Spleen (tissue), 11 donors: ENCODE measurements around the gene HOXC6. TPM values are rescaled to one million over a fixed set of nuclear protein-coding genes. Genes with fewer than 3 reads are reported as not detected.

ENCODE experiments used
- DNase-seq: peaks from one replicate; pipeline ENCODE4 v3.0.0-alpha.2; 2020
- H3K27ac ChIP-seq, 8 donors: fragments of 200-600 bp; sonication (generic) in 7 of 8; 1 replicate in 4 of 8; 2 replicates in 4 of 8; pipeline versions ENCODE4 v1.5.0 to v1.8.0; 2016 to 2021; ENCODE audit warnings: inconsistent platforms in 4 of 8, mild to moderate bottlenecking in 4 of 8, moderate library complexity in 1 of 8
- H3K27me3 ChIP-seq, 7 donors: fragments of 200-600 bp; sonication (generic) in 6 of 7; replicated peaks in 1 of 7; 1 replicate in 4 of 7; 2 replicates in 3 of 7; pipeline versions ENCODE4 v1.5.0 to v1.8.0; 2016 to 2021; ENCODE audit warnings: inconsistent platforms in 3 of 7, mild to moderate bottlenecking in 1 of 7
- H3K36me3 ChIP-seq, 6 donors: fragments of 200-600 bp; sonication (generic) in 5 of 6; 1 replicate in 4 of 6; 2 replicates in 2 of 6; pipeline versions ENCODE4 v1.5.0 to v1.8.0; 2016 to 2021; ENCODE audit warnings: inconsistent platforms in 2 of 6
- H3K4me1 ChIP-seq, 6 donors: fragments of 200-600 bp; sonication (generic) in 5 of 6; 1 replicate in 3 of 6; 2 replicates in 3 of 6; pipeline versions ENCODE4 v1.5.0 to v1.8.0; 2016 to 2021; ENCODE audit warnings: inconsistent platforms in 3 of 6
- H3K4me3 ChIP-seq, 8 donors: fragments of 200-600 bp; sonication (generic) in 7 of 8; 1 replicate in 4 of 8; 2 replicates in 4 of 8; pipeline versions ENCODE4 v1.5.0 to v1.8.0; 2016 to 2021; ENCODE audit warnings: inconsistent platforms in 4 of 8, mild to moderate bottlenecking in 4 of 8, moderate library complexity in 2 of 8
- H3K9me3 ChIP-seq, 8 donors: fragments of 200-600 bp; sonication (generic) in 7 of 8; 1 replicate in 4 of 8; 2 replicates in 4 of 8; pipeline versions ENCODE4 v1.5.0 to v1.8.0; 2016 to 2021; ENCODE audit warnings: inconsistent platforms in 4 of 8
- CTCF ChIP-seq, 11 experiments: fragments of 200-600 bp in 7 of 11; fragments of 450-650 bp in 4 of 11; sonication (generic) in 4 of 11; IDR thresholded peaks in 8 of 11; conservative IDR thresholded peaks in 3 of 11; 1 replicate in 7 of 11; 2 replicates in 4 of 11; pipeline versions ENCODE4 v1.4.0 to v1.8.0; 2016 to 2021; ENCODE audit warnings: antibody characterized with exemption in 11 of 11, inconsistent platforms in 4 of 11, mild to moderate bottlenecking in 1 of 11
- POLR2A ChIP-seq, 3 donors: fragments of 450-650 bp; IDR thresholded peaks; one replicate each; pipeline ENCODE4 v1.5.1; 2017; ENCODE audit warnings: antibody characterized with exemption in 3 of 3, mild to moderate bottlenecking in 1 of 3
- POLR2AphosphoS5 ChIP-seq, 3 donors: sonication (generic); formaldehyde crosslinking; IDR thresholded peaks; one replicate each; pipeline ENCODE4 v1.5.1; 2017; ENCODE audit warnings: antibody characterized with exemption in 3 of 3
- WGBS, 5 donors: extraction: QIAGEN DNeasy Blood & Tissue Kit in 3 of 5; methylation state at CpG; one replicate each; pipeline versions ENCODE4 v1.1.5 to v1.1.7; 2013 to 2018; 5-methylcytosine and 5-hydroxymethylcytosine counted together
- intact Hi-C: fragments of 100-400 bp; cut with DNase I; formaldehyde crosslinking; loops from one replicate; pipeline ENCODE4 v1.15.0; 2023; ENCODE audit warnings: low total_unique reads
- polyA plus RNA-seq, 3 donors: library from polyadenylated mRNA; stranded (reverse); fragments of 200-250 nt; gene quantifications; one replicate each; pipeline ENCODE4 v1.2.1, GENCODE V29; 2013
- total RNA-seq, 7 donors: library from RNA; depleted of rRNA in 3 of 7; stranded (reverse); fragments of >200 nt in 3 of 7; fragmentation: NEBNext Ultra II Directional in 4 of 7; extraction: Animal tissue kit (Norgen Biotek cat#: 25700) in 4 of 7; gene quantifications; one replicate each; pipeline versions ENCODE4 v1.1.0 to v1.2.1, GENCODE V29; 2016 to 2021
- donor health status: healthy with polysubstance abuse.
- donor health status: DM: no; HTN: no; CAD: no; lungs with moderate emphysema.
- donor health status: DM: no; HTN: no; CAD: no.
- donor health status: Bipolar disorder and iron deficiency.
- donor health status: healthy.
- donor health status: DM: no; HTN: no; CAD: no.
- donor health status: DM: yes; HTN: yes; CAD: no.

The HOXC6 gene
- total and polyA plus RNA-seq, 10 donors: 0.11 to 0.52 (median 0.24) TPM; not detected in 4

DNA sequence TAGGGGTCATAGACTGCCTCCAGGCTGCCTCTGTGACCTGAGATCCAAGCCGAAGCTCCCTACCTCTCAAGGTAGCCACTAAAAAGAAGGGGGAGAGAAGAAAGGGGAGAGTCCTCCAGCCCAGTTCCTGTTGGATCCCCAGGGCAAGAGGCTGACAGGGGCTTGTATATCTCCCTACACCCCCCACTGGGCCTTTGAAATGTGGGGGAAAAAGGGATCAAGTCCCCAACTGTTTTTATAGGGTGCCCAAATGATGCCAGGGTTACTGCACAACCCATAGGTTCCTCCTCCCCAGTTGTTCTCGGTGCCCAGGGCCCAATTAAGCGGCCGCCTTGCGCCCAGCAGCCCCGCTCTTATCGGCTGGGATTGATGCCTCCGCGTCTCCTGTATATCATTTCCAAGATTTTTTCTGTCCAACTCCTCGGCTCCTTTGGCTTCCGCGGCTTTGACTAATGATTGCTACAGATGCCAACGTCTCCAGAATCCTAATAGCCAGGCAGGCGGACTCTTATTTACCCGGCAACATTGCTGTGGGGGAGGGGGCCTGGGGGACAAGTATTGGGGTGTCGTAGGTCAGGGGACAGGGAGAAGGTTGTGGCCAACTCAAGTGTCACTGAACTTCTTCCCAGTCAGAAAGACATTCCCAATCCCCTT lies 17.8 kb downstream of the HOXC6 start:
- Histone ChIP-seq H3K27me3 (peaks cover 0 to 100% (median 69%) of the 10 kb centered on the region in 7 donors), H3K36me3 (no peaks in the 10 kb centered on the region), H3K4me1 (peaks cover 3 to 26% (median 10%) of the 10 kb centered on the region in 6 donors), H3K27ac (no peak overlapping the region), H3K4me3 (no peak overlapping the region), H3K9me3 (no peaks in the 10 kb centered on the region)
- WGBS, 5 donors: 36 to 51% (median 38%) methylated on average over 16 of the region's 16 CpGs
- DNase-seq: peak; percentile 30
- TF ChIP-seq CTCF (IDR thresholded peaks at IDR 0.05 in 8 of 11, conservative IDR thresholded peaks at IDR 0.05 in 3 of 11): no peak
- no peak for TF ChIP-seq POLR2A (IDR thresholded peaks at IDR 0.05)
- TF ChIP-seq POLR2AphosphoS5 (IDR thresholded peaks at IDR 0.05): no peak
- intact Hi-C loops: no loop called here

GRCh38 chr12:54046809-54047159 lies 18.5 kb downstream of the HOXC6 start:
- Histone ChIP-seq H3K27ac (no peak overlapping the region), H3K36me3 (no peaks in the 10 kb centered on the region), H3K9me3 (no peaks in the 10 kb centered on the region), H3K4me1 (peaks cover 3 to 32% (median 13%) of the 10 kb centered on the region in 6 donors), H3K27me3 (peaks cover under 1 to 100% (median 76%) of the 10 kb centered on the region in 7 donors), H3K4me3 (peak overlapping the region in 2 of 8 donors; percentile 28 to 46)
- TF ChIP-seq POLR2AphosphoS5 (IDR thresholded peaks at IDR 0.05) (no peak), CTCF (IDR thresholded peaks at IDR 0.05 in 8 of 11, conservative IDR thresholded peaks at IDR 0.05 in 3 of 11) (no peak), POLR2A (IDR thresholded peaks at IDR 0.05) (no peak)
- 13 to 28% (median 18%) methylated on average over 20 to 27 of the region's 27 CpGs for WGBS, 5 donors
- intact Hi-C loops: no loop called here
- peak; percentile 62 for DNase-seq

GRCh38 chr12:54047160-54047963 lies 19.1 kb downstream of the HOXC6 start:
- Histone ChIP-seq H3K27ac (no peak overlapping the region), H3K27me3 (peaks cover 6 to 100% (median 82%) of the 10 kb centered on the region in 7 donors)
- WGBS, 5 donors: 7 to 24% (median 8%) methylated on average over 47 to 61 of the region's 61 CpGs

More at GRCh38 chr12:54047160-54047963, 19.1 kb downstream of the HOXC6 start:
- H3K36me3 ChIP-seq: no peaks in the 10 kb centered on the region
- H3K9me3 ChIP-seq: no peaks in the 10 kb centered on the region
- H3K4me3 ChIP-seq: peak overlapping the region in 4 of 8 donors; percentile 8 to 46 (median 21)
- TF ChIP-seq POLR2A (IDR thresholded peaks at IDR 0.05) (no peak), POLR2AphosphoS5 (IDR thresholded peaks at IDR 0.05) (no peak), CTCF (IDR thresholded peaks at IDR 0.05 in 8 of 11, conservative IDR thresholded peaks at IDR 0.05 in 3 of 11) (no peak)
- H3K4me1 ChIP-seq: peaks cover 4 to 38% (median 18%) of the 10 kb centered on the region in 6 donors
- DNase-seq: peak; percentile 47
- intact Hi-C loops: no loop called here
